ENCODE measurements around the gene MYO1F. TPM values are rescaled to one million over a fixed set of nuclear protein-coding genes. Genes with fewer than 3 reads are reported as not detected.
"Not testable (repeated sequence)": the region's sequence is repeated elsewhere in the genome, so short reads cannot be mapped to it uniquely, and the experiment has no call there.

The MYO1F gene
- 0.10 TPM for total RNA-seq (ENCODE audit: unreplicated experiment)
- long read RNA-seq = 0 reads

GRCh38 chr19:8577247-8577646 is at the start of gene MYO1F:
TSS of gene MYO1F (minus strand) at chr19:8577442. CDS start at chr19:8577309, 133 bp downstream.
- Mint-ChIP-seq H3K27me3 (ENCODE audit: unreplicated experiment) (peaks cover 3% of the 10 kb centered on the region), H3K4me3 (ENCODE audit: unreplicated experiment) (no peak within 1 kb of the TSS)

GRCh38 chr19:8626842-8627241 is 49.6 kb upstream of the MYO1F start:
- Mint-ChIP-seq H3K9me3 (ENCODE audit: unreplicated experiment) (peaks cover 2% of the 10 kb centered on the region), H3K4me3 (ENCODE audit: unreplicated experiment) (no peak overlapping the region), H3K27me3 (ENCODE audit: unreplicated experiment) (peaks cover 1% of the 10 kb centered on the region), H3K27ac (ENCODE audit: unreplicated experiment) (no peak overlapping the region), H3K36me3 (ENCODE audit: unreplicated experiment) (no peaks in the 10 kb centered on the region), H3K4me1 (ENCODE audit: low read depth, unreplicated experiment) (no peaks in the 10 kb centered on the region)
- TF ChIP-seq CTCF (IDR thresholded peaks at IDR 0.05; ENCODE audit: partially characterized antibody, unreplicated experiment) = no peak
- DNase-seq = no peak

More at GRCh38 chr19:8577247-8577646, at the start of gene MYO1F:
- no peak for DNase-seq
- no peaks in the 10 kb centered on the region for H3K36me3 Mint-ChIP-seq (ENCODE audit: unreplicated experiment)
- TF ChIP-seq CTCF (IDR thresholded peaks at IDR 0.05; ENCODE audit: partially characterized antibody, unreplicated experiment) = no peak
- peaks cover 2% of the 10 kb centered on the region for H3K9me3 Mint-ChIP-seq (ENCODE audit: unreplicated experiment)
- H3K4me1 Mint-ChIP-seq (ENCODE audit: low read depth, unreplicated experiment) = no peaks in the 10 kb centered on the region
- H3K27ac Mint-ChIP-seq (ENCODE audit: unreplicated experiment) = no peak within 1 kb of the TSS

GRCh38 chr19:8622886-8623285 is 45.6 kb upstream of the MYO1F start:
- not testable (repeated sequence) for H3K9me3 Mint-ChIP-seq (ENCODE audit: unreplicated experiment); H3K36me3 Mint-ChIP-seq (ENCODE audit: unreplicated experiment); H3K4me1 Mint-ChIP-seq (ENCODE audit: low read depth, unreplicated experiment); H3K4me3 Mint-ChIP-seq (ENCODE audit: unreplicated experiment); H3K27me3 Mint-ChIP-seq (ENCODE audit: unreplicated experiment); H3K27ac Mint-ChIP-seq (ENCODE audit: unreplicated experiment); DNase-seq

GRCh38 chr19:8618751-8619150 is 41.5 kb upstream of the MYO1F start:
- DNase-seq = no peak
- H3K36me3 Mint-ChIP-seq (ENCODE audit: unreplicated experiment) = no peaks in the 10 kb centered on the region
- H3K4me3 Mint-ChIP-seq (ENCODE audit: unreplicated experiment) = no peak overlapping the region
- no peaks in the 10 kb centered on the region for H3K4me1 Mint-ChIP-seq (ENCODE audit: low read depth, unreplicated experiment)
- peaks cover 4% of the 10 kb centered on the region for H3K27me3 Mint-ChIP-seq (ENCODE audit: unreplicated experiment)
- TF ChIP-seq CTCF (IDR thresholded peaks at IDR 0.05; ENCODE audit: partially characterized antibody, unreplicated experiment) = no peak
- H3K9me3 Mint-ChIP-seq (ENCODE audit: unreplicated experiment) = peaks cover 2% of the 10 kb centered on the region
- H3K27ac Mint-ChIP-seq (ENCODE audit: unreplicated experiment) = no peak overlapping the region

- no peak overlapping the region for H3K4me3 Mint-ChIP-seq (ENCODE audit: unreplicated experiment)
- no peak overlapping the region for H3K27ac Mint-ChIP-seq (ENCODE audit: unreplicated experiment)
- peaks cover 6% of the 10 kb centered on the region for H3K9me3 Mint-ChIP-seq (ENCODE audit: unreplicated experiment)
- no peaks in the 10 kb centered on the region for H3K36me3 Mint-ChIP-seq (ENCODE audit: unreplicated experiment)
- no peak for DNase-seq
- H3K4me1 Mint-ChIP-seq (ENCODE audit: low read depth, unreplicated experiment) = no peaks in the 10 kb centered on the region
- peaks cover 4% of the 10 kb centered on the region for H3K27me3 Mint-ChIP-seq (ENCODE audit: unreplicated experiment)
- TF ChIP-seq CTCF (IDR thresholded peaks at IDR 0.05; ENCODE audit: partially characterized antibody, unreplicated experiment) = no peak
Measured at GRCh38 chr19:8617984-8618383, 40.7 kb upstream of the MYO1F start.

- not testable (repeated sequence) for H3K27ac Mint-ChIP-seq (ENCODE audit: unreplicated experiment); H3K4me3 Mint-ChIP-seq (ENCODE audit: unreplicated experiment); H3K36me3 Mint-ChIP-seq (ENCODE audit: unreplicated experiment); H3K27me3 Mint-ChIP-seq (ENCODE audit: unreplicated experiment); H3K4me1 Mint-ChIP-seq (ENCODE audit: low read depth, unreplicated experiment); DNase-seq
- H3K9me3 Mint-ChIP-seq (ENCODE audit: unreplicated experiment) = peaks cover 10% of the 10 kb centered on the region
Measured at GRCh38 chr19:8617325-8617724, 40.1 kb upstream of the MYO1F start.
